NCI-H2029 (cell line): ENCODE measurements around the gene SNX13.

Experiments
- DNase-seq: peaks from one replicate; lab custom pipeline; 2025; lab: John Stamatoyannopoulos, UW

The SNX13 gene, protein sequence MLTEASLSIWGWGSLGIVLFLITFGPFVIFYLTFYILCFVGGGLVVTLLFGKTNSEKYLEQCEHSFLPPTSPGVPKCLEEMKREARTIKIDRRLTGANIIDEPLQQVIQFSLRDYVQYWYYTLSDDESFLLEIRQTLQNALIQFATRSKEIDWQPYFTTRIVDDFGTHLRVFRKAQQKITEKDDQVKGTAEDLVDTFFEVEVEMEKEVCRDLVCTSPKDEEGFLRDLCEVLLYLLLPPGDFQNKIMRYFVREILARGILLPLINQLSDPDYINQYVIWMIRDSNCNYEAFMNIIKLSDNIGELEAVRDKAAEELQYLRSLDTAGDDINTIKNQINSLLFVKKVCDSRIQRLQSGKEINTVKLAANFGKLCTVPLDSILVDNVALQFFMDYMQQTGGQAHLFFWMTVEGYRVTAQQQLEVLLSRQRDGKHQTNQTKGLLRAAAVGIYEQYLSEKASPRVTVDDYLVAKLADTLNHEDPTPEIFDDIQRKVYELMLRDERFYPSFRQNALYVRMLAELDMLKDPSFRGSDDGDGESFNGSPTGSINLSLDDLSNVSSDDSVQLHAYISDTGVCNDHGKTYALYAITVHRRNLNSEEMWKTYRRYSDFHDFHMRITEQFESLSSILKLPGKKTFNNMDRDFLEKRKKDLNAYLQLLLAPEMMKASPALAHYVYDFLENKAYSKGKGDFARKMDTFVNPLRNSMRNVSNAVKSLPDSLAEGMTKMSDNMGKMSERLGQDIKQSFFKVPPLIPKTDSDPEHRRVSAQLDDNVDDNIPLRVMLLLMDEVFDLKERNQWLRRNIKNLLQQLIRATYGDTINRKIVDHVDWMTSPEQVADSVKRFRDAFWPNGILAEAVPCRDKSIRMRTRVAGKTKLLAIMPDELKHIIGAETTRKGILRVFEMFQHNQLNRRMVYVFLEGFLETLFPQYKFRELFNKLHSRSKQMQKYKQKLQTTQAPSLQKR

DNA sequence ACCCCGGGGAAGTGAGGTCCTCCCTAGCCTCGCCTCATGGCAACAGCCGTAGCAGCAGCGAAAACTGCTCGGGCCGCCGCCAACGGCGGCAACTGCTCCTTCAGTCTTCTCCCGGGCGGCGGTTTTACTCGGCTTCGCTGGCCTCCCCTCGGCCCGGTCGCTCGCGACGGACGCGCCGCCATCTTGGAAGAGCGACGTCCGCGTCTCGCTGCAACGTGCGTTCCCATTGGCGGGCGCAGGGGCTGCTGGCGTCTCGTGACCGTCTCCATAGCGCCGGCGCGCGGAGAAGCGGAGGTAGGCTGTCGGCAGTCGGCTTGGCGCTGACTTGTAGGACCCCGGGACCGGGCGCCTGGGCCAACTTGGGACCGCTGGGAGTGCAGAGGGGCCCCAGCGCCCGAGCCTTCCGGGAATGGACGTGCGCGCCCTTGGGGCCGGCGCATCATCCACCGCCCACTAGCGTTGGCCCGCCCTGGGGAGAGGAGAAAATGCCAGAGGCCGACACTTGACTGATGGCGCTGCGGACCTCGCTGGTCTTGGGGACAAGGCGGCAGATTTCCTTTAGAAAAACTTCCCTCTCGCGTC lies at the start of gene SNX13:
SNX13 (minus strand) TSS at position 193 of the 582 bp plus-strand sequence. CDS start 199 bp downstream, outside the sequence.
- DNase-seq, result peak; percentile 84

DNA sequence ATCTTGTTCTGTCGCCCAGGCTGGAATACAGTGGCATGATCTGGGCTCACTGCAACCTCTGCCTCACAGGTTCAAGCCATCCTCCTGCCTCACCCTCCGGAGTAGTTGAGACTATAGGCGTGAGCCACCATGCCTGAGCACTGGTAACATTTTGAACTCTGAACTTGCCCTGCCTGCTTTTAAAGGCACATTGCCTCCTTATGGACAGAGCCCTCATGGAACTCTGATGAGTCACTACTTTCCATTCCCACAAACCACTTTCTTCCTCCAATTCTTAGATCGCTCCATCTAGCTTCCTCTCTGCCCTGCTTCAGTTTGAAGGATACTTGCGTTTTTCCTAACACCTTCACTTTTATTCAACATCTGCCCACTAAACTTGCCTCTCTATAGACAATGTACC lies 49.3 kb upstream of the SNX13 start:
- no peak for DNase-seq

DNA sequence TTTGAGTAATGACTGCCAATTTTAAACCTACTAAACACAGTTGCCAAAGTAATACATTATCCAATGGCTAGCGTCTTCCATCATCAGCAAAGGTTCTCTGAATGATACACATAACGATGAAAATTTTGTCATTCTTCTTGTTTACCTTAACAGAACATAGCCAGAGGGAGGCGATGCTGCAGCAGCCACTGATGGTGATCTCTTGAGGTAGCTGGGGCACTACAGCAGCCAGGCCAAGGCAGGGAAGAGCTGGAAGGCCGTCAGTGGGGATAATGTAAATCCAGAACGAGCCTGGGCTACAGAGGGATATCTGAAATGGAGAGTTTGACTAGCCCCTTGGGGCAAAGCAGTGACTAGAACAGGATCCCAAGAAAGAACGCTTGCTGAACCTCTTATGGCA lies 48.6 kb upstream of the SNX13 start:
- no peak for DNase-seq

DNA sequence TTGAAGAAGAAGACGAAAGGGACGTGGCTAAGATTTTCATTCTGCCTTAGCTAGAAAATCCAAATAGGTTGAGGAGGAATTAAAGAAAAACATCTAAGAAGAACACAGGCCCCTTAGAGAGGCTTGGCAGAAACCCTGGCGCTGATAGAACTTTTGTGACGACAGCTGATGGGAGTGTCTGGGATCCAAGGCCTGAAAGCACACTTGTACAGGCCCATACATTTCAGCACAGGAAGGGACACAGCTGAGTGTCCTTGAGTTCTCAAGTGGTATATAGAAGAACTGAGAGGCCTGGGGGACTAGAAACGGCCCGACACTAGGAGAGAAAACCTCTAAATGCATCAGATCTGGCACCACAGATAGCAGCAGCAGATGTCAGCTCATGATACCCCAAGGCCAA lies 47.8 kb upstream of the SNX13 start:
- DNase-seq, result no peak

DNA sequence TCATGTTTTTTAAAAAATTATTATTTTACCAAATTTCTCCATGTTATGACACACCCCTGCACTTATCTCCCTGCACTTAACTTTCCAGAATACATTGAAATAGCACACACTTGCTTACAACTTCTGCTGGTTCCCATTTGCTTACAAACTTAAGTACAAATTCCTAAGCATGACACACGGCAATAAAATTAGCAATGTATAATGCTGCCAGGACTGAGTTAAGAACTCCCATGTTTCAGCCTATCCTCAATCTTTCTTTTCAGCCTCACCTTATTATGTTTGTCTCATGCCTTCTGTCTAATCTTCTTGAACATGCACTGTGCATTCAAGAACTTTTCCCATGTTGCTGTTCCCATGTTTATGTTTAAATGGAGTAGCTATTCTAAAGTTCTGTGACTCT lies 46.6 kb upstream of the SNX13 start:
- DNase-seq, result no peak

DNA sequence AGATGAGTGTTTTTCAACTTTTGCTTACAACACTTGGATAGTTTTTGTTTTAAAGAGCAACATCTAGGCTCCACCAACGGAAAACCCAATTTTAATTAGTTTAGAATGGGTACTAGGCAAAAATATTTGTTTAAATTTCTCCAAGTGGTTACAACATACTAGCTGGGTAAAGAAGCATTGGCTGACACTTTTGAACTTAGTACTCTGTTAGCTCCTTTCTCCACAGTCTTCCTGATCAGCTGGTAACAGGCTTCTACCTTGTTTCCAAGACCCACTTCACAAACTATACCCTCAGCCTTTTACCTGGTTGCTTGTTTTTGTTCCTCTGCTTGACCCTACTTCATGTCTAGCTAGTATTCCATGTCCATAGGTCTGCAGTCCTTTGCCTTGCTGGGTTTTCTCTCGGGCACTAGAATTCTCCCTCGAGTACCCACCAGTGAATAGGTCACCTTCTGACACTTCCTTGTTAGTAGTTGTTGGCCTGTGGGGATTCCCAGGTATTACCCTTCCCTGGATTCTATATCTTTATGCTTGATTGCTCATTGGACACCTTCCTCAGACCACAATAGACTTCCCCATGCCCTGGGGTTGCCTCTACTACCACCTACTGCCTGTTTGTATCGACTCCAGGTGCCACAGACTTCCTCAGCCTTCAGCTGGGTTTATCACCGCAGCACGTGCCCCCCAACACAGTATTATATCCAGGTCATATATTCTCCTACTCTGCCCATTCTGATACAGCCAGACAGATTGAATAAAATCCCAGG lies 45.4 kb upstream of the SNX13 start:
- no peak for DNase-seq

DNA sequence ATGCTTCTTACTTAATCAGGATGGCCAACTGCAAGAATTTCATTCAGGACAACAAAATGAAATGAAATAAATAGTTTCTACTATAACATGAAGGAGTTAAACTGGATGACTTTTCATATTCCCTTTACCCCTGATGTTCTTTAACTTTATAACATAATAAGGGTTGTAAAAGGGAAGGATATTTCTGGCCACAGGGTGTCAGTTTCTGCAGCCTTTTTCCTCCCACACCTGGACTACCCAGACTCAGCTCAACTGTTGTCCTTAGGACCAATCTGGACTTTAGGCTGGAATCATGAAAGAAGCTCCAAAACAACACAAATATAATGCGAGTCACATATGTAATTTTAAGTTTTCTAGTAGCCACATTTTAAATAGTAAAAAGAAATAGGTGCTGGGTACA lies 44.0 kb upstream of the SNX13 start:
- no peak for DNase-seq

DNA sequence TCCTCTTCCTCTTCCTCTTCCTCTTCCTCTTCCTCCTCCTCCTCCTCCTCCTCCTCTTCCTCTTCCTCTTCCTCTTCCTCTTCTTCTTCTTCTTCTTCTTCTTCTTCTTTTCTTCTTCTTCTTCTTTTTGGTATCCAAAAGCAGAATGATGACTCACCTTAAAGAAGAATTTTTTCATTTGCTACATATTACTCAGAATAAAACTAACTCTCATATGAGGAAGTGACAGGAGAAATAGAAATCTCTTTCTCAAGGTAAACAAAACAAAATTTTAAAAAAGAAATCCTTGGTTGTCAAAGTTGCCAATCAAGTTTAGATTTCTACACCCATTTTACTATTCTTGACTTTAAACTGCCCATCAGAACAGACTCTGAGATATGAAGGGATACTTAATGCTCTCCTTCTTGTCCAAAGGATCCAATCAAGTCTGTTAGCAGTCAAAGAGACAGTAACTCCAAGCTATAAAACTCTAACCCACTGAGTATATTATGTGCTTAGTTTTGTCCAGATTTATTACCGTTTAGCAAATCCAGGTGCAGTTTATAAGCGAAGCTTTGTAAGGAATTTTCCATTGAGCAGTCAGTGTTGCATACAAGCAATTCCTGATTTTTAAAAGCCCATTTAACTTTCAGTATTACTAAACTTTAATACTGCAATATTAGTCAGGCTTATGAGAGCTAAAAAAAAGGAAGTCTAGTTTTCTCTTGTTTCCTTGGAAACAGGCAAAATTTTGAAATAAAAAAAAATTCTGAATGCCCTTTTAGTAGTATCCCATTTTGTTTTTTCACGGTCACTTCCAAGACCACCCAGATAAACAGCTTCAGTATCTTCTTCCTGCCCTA lies 43.1 kb upstream of the SNX13 start:
- no peak for DNase-seq

DNA sequence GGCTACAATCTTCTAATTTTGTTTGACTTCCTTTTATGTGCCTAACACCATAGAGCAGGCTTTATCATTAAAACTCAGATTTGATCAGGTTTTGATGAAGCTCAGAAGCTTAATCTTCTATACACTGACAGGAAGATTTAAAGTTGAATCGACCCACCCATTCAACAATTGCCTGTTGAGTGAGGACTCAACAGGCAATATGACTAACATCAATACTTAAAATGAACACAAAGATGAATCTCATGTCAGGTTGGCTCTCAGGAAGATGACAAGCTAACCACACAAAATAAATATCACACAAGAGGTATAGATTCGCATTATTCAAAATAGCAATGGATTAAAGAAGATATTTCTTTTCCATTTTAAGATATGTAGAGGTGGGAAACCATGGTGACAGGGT lies 36.7 kb upstream of the SNX13 start:
- no peak for DNase-seq

DNA sequence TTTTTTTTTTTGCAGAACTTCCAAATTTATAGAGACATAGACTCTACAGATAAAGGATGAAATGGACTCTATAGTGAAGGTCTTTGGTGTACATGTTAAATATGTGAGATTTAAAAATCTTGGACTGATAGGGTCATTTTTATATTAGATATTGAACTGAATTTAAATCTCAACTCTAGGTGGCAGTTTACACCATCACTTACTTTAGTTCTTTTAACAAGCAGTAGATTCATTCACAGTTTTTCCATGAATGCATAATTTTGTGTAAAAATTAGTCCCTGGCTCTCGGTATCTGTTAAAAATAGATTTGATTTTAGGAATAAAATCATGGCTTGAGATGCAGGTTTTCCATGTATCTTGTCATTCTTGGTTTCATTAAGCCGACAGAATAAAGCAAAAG lies 31.1 kb upstream of the SNX13 start:
- DNase-seq, result no peak

DNA sequence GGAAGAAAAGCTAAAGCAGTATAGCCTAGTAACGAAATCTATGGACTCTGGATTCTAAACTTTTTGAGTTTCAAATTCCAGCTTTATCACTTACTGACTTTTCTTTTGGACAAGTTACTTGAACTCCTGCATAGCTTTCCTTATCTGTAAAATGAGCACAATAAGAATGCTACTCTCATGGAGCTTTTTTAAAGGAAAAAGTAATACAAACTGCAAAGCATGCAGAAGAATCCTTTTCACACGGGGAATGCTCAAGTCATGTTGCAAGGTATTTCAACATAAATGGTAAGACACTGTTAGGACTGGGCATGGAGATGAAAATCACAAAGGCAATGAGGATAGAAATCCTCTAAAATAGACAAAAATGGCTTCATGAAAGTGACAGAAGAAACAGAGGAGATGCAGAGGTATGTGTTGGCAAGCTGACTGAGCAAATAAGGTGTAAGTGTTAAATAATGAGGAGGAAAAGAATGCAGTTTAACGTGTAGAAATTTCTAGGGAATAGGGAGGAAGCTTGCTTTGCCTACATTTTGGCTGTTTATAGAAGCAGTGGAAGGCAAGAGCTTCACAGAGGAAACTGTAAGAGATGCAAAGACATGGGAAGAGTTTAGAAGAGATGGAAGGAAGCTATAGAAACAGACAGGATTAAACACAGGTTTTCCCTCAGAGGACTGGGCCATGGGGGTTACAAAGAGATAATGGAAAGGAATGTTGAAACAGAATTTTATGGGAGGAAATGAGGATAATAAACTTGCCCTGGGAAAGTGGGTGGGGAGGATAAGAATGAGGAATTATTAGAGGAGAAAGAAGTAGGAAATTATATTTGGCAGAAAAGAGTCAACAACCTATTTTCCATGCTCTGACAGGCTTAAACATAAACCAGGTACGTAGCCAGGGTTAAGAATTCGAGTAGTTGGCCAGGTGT lies 28.8 kb upstream of the SNX13 start:
- no peak for DNase-seq

DNA sequence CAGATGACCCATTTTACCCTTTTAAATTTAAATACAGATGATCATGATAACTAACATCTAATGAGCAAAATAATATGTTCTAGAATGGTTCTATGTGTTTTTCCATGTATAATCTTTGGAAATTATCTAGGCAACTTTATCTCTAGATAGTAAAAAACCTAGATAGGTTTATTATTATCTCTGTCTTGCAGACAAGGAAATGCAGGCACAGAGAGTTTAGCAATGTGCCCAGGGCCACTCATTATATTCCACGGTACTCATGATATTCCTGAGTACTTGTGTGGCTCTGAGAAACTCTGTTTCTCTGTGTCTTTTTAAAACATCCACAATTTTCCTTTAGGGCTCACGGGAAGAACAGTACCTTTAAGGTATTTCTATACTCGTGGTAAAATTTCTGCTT lies 26.4 kb upstream of the SNX13 start:
- no peak for DNase-seq

DNA sequence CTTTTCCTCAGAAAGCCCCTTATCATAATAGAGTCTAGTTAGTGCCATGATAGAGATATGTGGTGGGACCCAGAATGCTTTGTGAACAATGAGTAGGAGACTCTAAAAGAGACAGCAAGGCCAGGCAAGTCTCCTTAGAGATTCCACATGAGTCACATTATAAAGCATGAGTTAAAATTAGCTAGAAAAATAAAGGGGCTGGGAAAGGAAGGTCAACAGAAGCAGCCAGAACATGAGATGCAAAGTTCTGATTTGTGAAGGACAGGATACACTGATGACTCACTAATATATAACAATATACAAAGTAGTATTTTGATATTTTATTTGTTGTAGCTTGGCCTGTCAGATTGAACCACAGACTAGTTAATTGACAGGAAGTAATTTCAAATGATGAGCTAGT lies 25.3 kb upstream of the SNX13 start:
- DNase-seq, result no peak

DNA sequence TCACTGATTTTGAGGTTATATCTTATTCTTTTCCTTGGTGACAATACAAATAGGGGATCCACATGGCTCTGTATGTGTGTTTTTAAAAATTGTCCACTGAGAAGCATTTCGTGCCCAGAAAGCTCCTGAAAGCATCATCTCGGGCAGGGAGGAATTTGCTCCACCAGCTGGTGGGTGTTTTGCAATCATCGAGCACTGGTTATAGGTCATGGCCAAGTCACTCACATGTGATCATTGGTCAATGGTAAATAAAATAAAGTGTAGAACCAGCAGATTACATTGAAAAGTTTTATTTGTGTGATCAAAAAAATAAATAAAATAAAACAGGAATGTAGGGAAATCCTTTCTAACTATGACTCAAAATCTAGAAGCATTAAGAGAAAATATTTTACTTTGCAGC lies 23.0 kb upstream of the SNX13 start:
- DNase-seq, result no peak

DNA sequence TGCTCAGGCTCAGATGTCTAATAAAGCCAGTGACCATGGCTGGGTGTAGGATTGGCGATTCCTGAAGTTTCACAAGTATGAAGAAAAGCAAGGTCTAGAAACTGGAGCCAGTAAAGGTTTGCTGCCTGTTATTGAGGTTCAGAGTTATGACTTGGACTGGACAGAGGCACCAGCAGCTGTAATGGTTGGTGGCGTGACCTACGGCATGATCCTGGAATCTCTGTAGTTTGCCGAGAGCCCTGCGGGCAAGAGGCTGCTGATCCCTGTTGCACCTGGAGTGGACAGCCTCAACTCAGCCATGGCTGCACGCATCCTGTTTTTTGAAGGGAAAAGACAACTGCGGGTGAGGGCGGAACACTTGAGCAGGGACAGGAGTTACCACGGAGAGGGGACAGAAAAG lies 22.4 kb upstream of the SNX13 start:
- no peak for DNase-seq

DNA sequence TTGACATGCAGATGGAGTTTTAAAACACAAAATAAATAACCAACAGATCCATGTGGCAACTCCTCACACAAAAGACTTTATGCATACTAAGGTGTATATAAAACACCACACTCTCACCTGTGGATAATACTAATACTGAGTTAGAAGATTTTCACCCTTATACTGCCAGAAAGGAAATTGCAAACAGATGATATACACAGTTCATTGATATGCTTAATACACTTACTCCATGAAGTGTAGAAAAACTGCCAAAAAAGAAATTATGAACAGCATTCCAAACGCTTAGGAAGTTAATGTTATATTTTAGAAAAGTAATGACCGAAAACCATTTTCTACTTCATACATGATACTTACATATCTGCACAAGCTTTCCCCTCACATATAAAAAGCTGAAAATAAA lies 17.6 kb upstream of the SNX13 start:
- no peak for DNase-seq

DNA sequence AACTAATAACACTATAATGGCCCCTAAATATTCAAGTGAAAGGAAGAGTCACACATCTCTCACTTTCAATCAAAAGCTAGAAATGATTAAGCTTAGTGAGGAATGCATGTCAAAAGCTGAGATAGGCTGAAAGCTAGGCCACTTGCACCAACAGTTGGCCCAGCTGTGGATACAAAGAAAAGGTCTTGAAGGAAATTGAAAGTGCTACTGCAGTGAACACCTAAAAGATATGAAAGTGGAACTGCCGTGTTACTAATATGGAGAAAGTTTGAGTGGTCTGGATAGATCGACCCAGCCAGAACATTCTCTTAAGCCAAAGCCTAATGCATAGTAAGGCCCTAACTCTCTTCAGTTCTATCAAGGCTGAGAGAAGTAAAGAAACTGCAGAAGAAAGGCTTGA lies 12.1 kb upstream of the SNX13 start:
- DNase-seq, result no peak

DNA sequence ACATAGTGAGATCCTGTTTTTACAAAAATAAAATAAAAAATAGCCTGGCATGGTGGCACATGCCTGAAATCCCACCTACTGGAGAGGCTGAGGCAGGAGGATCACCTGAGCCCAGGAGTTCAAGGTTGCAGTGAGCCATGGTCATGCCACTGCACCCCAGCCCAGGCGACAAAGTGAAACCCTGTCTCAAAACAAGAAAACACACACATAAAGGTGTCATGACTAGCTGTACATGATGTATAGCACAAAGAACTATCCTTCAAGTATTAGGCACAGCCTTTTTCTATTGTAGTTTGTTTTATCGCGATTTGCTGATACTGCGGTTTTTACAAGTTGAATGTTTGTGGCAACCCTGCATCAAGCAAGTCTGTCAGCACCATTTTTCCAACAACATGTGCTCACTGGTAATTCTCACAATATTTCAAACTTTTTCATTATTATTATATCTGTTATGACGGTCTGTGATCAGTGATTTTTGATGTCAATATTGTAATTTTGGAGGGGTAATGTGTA lies 11.5 kb upstream of the SNX13 start:
- no peak for DNase-seq

DNA sequence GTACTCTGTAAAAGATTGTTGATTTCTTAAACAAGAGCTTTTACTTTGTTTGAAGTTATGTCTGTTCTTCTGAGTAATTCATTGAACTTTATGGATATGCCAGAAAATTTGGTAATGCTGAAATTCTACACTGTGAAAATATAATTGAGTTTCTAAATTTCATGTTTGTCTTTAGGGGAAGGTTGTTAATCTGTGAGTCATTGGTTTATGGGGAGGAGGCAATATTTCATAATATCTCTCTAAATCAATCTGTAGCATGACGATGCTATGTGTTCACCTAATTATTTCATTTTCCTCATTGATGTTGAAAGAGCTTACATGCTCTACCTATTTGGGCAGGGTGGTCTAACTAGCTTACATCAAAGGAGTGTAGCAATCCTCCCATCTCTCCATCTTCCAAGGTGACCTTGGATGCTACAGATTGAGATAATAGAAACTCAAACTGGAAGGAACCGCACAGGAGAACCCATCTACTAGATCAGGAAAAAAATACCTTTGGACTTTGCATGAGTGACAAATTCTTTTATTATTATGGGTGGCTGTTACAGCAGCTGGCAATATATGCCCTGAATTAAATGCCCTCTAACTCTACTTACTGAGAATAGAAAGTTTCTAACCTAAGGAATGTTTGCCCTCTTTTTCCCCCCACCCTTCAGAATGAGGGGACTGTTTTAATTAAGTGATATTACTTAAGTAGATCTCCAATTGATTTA lies 8.4 kb upstream of the SNX13 start:
- no peak for DNase-seq
